SKM-1 (cell line): ENCODE measurements around the gene HAS3.
"Not testable (repeated sequence)": the region's sequence is repeated elsewhere in the genome, so short reads cannot be mapped to it uniquely, and the experiment has no call there.

Experiments
- DNase-seq: peaks from one replicate; lab custom pipeline; 2025; ENCODE audit not compliant: unreplicated experiment; lab: John Stamatoyannopoulos, UW

The HAS3 gene

GRCh38 chr16:69105501-69106361 lies at the start of gene HAS3:
Gene HAS3, plus strand, starts transcription at chr16:69105653. Its CDS starts 3,743 bp downstream, at chr16:69109396.
- DNase-seq, result peak; percentile 22

GRCh38 chr16:69055980-69056379 lies 49.5 kb upstream of the HAS3 start:
- DNase-seq, result no peak

- DNase-seq, result no peak
Observed at GRCh38 chr16:69056421-69056820, 49.0 kb upstream of the HAS3 start.

GRCh38 chr16:69057400-69058378 lies 47.8 kb upstream of the HAS3 start:
- DNase-seq, result peak; percentile 2

GRCh38 chr16:69063491-69063890 lies 42.0 kb upstream of the HAS3 start:
- not testable (repeated sequence) for DNase-seq

- no peak for DNase-seq
Observed at GRCh38 chr16:69064124-69064763, 41.2 kb upstream of the HAS3 start.

- DNase-seq, result no peak
Observed at GRCh38 chr16:69064764-69065313, 40.6 kb upstream of the HAS3 start.

GRCh38 chr16:69069504-69069903 lies 35.9 kb upstream of the HAS3 start:
- DNase-seq, result no peak

- DNase-seq, result no peak
Observed at GRCh38 chr16:69071036-69071435, 34.4 kb upstream of the HAS3 start.

GRCh38 chr16:69072640-69072974 lies 32.8 kb upstream of the HAS3 start:
- no peak for DNase-seq

- no peak for DNase-seq
Observed at GRCh38 chr16:69073181-69073702, 32.2 kb upstream of the HAS3 start.

- no peak for DNase-seq
Observed at GRCh38 chr16:69077251-69077650, 28.2 kb upstream of the HAS3 start.

GRCh38 chr16:69078073-69078472 lies 27.4 kb upstream of the HAS3 start:
- no peak for DNase-seq

- DNase-seq, result no peak
Observed at GRCh38 chr16:69079697-69080096, 25.8 kb upstream of the HAS3 start.

- no peak for DNase-seq
Observed at GRCh38 chr16:69083306-69083941, 22.0 kb upstream of the HAS3 start.

GRCh38 chr16:69084289-69084688 lies 21.2 kb upstream of the HAS3 start:
- no peak for DNase-seq

GRCh38 chr16:69085032-69085695 lies 20.3 kb upstream of the HAS3 start:
- no peak for DNase-seq

GRCh38 chr16:69087161-69087581 lies 18.3 kb upstream of the HAS3 start:
- no peak for DNase-seq

- DNase-seq, result no peak
Observed at GRCh38 chr16:69088684-69089083, 16.8 kb upstream of the HAS3 start.
